NB4 (cell line): ENCODE results near the gene INTS1.

Experiments
- CTCF ChIP-seq: IDR thresholded peaks from one replicate; pipeline ENCODE4 v1.5.1; 2012; ENCODE audit warnings: low read depth, low read length
- POLR2A ChIP-seq: IDR thresholded peaks from 2 replicates; pipeline ENCODE4 v1.6.1; 2011; ENCODE audit warnings: mild to moderate bottlenecking; ENCODE audit not compliant: insufficient read length; ENCODE audit errors: extremely low read depth

DNA sequence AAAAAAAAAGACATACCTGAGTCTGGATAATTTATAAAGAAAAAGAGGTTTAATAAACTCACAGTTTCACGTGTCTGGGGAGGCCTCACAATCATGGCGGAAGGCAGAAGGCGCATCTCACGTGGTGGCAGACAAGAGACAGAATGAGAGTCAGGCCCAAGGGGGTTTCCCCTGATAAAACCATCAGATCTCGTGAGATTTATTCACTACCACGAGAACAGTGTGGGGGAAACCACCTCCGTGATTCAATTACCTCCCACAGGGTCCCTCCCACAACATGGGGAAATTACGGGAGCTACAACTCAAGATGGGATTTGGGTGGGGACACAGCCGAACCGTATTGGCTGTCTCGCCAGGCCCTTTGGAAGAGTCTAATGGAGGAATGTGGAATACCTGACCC is 17.3 kb upstream of the INTS1 start:
- TF ChIP-seq POLR2A (no peak), CTCF (no peak)
